CD4-positive, alpha-beta T cell treated with Interleukin-17A for 4 hours (primary cell): ENCODE data around the gene SUPT4H1.
A peak's percentile ranks its signal among the peaks of the same experiment; 100 is the strongest.

Experiments used
- DNase-seq: peaks from one replicate; pipeline ENCODE4 v3.0.0-alpha.2; 2020; ENCODE audit warnings: mixed read lengths

The SUPT4H1 gene

DNA sequence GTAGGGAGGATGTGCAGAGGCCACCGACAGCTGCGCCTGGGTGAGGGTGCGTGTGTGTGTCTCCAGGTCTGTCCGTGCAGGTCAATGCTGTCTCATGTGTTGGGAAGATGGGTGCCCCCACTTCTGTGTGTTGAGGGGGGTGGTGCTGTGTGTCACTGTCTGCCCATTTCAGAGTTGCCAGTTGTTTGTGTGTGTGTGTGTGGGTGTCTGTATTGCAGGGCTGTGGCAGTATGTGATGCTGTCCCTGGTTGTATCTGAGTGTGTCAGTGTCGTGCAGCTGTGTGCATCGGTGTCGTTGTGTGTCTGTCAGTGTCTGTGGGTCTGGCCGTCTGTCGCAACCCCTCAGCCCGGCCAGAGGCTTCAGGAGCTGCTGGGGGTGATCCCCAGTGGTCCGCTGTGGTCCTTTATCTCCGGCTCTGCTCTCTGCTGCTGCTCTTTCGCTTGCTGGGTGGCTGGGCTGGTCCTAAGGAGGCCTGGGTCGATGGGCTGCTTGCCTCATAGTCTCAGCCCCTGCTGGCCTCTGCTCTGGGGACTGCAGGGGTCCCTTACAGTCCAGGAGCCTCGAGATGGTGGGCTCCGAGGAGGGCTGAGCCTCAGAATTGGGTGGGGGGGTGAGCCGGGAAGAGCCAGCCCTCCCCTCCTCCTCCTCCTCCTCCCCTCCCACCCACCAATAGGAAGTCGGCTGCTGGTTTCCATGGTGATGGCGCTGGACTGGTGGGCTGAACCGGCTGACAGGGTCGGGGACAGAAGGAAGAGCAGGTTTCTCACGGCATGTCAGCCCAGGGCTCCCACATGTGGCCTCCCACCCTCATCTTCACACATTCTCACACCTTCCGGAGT, 23.6 kb downstream of the SUPT4H1 start, which contains the start of gene TSPOAP1:
Gene TSPOAP1 (minus strand): TSS at position 601 of the 840 bp plus-strand sequence. CDS start 875 bp downstream, outside the sequence.
- peak; percentile 81 for DNase-seq

DNA sequence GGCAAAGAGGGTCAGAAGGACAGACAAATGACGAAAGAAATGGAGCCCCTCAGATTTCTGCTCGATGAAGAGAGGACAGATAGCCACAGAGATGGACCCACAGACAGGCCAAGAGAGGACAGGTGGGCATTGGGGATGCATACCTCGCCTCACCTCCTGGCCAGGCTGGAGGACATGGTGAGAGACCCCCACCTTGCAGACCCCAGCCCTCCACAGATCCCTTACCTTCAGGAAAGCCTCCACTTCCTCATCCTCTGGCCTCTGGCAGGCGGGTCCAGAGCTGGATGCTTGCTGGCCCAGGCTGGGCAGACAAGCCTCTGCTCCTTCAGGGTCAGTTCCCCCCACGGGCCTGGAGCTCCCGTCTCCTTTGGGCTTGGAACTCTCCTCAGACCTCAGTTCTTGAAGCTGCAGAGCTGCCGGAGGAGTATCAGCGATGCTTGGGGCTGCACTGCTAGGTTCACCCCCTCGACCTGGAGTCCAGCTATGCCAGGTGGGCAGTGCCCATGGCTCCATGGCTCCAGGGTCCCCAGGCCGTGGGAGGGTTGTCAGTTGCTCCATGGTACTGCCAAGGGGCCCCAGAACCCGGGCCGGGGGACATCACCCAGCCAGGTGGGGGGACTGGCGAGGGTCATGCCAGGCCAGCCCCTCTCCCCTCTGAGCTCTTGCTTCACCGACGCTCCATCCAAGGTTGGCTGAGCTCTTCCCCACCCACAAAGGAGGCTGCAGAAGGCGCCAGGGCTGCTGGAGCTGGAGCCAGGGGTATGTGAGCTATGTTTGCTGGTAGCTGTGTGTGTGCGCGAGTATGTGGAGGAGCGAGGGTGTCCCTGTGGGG, 24.4 kb downstream of the SUPT4H1 start:
- DNase-seq = no peak

- no peak for DNase-seq
These were observed 25.2 kb downstream of the SUPT4H1 start for GRCh38 chr17:58326609-58327362.

DNA sequence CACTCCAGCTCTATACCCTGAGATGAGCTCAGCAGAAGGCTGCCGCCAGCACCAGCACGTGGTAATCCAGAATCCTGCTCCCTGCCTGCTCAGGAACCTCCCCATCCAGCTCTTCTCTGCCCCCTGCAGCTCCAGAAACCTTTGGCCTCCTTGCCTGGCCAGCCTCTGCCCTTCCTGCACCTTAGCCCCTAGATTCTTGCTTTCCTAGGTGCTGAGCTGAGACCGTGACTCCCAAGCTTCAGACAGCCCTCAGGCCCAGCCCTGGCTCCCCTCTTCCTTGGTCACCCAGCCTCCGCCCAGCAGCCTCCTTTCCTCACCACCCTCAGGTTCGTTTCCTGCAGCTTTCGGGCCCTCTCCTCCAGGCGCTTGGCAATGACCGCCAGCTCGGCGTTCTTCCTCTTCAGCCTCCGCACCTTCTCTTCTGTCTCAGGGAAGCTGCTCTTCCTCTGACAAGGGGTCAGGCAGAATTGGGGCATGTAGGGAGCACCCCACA, 26.0 kb downstream of the SUPT4H1 start:
- DNase-seq = no peak

GRCh38 chr17:58325289-58325726, 26.7 kb downstream of the SUPT4H1 start:
- no peak for DNase-seq

DNA sequence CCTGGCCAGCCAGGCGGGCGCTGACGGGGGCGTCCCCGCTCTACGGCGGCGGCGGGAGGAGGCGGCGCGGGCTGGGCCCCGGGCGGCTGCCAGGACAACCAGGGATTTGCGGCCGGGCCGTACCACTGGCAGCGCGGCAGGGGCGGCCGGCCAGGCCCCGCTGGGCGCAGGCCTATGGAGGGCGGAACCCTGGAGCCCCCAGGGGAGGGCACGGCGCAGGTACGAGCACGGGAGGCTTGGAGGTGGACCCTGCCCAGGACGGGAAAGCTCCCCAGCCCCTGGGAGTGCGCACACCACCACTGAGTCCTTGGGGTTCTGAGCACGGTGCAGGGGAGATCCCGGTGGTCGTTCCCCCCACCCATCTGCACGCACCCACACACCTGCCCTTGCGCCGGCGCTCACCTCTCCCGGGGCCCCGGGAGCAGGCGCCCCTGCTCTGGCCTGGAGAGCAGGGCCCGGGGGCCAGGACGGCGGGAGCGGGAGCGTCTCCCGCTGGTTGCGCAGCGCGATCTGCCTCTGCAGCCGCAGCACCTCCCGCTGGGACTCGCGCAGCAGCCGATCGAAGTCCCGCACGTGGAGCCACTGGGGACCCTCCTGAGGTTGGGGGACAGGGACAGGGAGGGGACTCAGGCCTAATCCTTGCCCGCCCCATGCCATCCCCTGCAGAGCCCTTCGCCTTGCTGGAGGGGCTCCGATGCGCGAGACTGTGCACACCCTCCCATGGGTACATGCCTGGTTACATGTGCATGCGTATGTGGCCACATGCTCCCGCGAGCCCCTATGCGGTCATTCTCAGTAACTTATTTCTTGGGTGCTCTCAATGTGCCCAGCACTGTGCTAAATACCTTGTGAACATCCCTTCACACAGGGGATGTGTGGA, 27.4 kb downstream of the SUPT4H1 start:
- DNase-seq = no peak

GRCh38 chr17:58324056-58324408, 28.0 kb downstream of the SUPT4H1 start:
- DNase-seq = no peak

DNA sequence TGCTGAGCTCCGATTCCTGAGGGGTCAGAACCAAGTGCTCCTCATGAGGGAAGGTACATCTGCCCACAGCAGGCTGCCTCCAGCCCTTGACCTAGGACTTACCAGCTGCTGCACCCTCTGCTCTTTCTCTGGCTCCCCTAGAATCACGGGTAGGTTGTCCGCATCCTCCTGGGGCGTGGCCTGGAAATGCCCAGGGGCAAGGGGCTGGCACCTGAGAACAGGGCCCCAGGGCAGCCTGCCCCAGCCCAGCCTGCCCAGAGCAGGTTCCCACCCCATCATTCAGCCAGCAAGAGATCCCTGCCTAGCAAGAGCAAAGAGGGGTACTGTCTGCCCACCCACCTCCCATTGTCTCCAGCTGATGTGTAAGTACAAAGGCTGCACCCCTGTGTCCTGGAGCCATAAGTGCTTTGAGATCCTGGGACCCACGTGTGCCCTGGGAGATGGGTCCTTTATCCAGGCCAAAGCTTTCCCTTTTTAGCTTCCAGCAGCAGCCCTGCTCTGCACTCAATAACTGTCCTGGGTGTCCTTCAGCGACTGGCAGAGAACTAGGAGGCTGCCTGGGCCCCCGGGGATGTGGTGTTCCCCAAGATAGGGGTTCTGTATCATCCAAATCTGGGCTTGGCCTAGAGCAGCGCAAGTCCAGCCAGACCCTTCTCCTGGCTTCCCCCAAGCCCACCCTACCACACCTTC, 28.5 kb downstream of the SUPT4H1 start:
- no peak for DNase-seq

DNA sequence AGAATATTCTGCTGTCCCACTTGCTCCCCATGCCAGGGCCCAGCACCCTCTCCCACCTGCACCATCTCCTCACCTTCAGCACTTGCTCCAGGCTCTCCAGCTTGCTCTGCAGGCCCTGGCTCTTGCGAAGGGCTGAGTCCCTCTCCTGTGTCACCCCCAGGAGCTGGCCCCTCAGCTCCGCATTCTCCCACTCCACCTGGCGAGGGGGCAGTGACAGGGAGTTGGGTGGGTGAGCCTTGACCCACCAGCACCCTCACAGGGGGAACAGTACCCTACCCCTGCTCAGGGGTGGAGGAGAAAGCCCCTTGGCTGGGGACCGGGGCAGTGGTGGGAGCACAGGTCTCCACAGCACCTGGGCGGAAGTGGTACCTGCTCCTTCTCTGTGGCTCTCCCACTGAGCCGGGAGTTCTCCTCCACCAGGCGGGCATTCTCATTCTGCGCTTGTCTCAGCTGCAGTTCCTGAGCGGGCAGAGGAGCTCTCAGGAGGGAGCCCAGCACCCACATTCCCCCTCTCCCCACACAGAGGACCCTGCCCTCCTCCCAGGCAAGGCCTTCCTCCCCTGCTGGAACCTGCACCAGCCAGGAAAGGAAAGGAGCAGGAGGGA, 29.3 kb downstream of the SUPT4H1 start:
- no peak for DNase-seq

DNA sequence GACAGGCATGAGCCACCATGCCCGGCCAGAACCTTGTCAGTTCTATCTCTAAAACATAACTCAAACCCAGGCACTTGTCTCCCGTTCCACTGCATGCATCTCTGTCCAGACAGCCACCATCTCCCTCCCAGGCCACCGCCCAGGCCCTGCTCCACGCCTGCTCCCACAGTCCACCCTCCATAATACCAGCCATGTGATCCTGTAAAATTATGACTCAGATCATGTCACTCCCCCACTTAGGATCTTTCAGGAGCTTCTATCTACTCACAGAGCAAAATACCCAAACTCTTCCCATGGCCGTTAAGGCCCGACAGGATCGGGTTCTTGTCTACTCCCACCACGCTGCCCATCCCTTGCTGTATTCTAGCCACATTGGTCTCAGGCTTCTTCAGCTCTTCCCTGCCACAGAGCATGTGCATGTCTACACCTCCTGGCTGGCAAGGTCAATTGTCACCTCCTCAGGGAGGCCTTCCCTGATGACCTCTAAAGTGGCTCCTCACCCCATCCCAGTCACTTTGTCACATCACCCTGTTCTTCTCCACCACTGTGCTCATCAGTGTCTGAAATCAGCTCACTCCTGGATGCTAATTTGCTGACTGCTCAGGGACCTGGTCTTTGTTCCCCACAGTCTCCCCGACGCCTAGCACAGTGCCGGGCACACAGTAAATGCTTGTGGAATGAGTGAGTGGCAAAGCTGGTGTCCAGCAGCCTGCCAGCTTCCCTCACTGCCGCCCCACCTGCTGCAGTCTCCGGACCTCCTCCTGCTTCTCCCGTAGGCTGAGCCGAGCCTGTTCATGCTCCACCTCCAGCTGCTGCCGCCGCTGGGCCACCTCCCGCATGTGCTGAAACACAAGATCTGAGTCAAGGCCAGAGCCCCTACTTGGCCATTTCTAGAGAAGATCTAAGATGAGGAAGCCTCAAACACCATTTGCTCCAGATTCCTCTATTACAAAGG, 30.2 kb downstream of the SUPT4H1 start:
- DNase-seq = no peak

DNA sequence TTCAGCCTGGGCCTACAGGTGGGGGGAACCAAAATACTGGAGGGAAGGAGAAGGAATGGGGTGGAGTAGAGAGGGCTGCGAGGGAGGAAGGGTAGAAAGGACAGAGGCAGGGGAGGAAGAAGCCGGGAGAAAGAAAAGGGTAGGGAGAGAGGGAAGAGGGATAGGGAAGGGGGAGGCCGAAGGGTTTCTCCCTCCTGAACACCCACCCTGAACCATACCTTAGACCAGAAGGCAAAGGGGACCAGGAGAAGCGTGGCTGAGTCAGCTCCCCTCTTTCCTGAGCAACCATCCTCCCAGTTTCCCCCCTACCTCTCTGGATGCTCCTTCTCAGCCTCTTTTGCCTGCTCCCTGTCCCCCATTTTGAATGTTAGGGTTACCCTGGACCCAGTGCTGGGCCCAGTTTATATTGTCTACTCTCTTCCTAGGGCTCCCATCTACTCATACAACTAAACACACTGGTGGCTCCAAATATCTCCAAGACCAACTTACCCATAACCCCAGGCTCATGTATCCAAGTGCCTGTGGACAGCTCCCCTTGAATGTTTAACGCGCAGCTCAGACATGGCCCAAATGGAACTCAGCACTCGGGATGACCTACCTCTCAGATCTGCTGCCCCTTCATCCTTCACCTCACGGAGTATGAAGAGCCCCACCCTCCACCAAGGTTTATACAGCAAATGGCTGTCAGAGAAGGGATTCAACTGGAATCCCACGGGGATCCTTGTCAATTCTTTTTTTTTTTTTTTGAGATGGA, 31.3 kb downstream of the SUPT4H1 start:
- DNase-seq = no peak

GRCh38 chr17:58320163-58320558, 31.8 kb downstream of the SUPT4H1 start:
- DNase-seq = no peak

DNA sequence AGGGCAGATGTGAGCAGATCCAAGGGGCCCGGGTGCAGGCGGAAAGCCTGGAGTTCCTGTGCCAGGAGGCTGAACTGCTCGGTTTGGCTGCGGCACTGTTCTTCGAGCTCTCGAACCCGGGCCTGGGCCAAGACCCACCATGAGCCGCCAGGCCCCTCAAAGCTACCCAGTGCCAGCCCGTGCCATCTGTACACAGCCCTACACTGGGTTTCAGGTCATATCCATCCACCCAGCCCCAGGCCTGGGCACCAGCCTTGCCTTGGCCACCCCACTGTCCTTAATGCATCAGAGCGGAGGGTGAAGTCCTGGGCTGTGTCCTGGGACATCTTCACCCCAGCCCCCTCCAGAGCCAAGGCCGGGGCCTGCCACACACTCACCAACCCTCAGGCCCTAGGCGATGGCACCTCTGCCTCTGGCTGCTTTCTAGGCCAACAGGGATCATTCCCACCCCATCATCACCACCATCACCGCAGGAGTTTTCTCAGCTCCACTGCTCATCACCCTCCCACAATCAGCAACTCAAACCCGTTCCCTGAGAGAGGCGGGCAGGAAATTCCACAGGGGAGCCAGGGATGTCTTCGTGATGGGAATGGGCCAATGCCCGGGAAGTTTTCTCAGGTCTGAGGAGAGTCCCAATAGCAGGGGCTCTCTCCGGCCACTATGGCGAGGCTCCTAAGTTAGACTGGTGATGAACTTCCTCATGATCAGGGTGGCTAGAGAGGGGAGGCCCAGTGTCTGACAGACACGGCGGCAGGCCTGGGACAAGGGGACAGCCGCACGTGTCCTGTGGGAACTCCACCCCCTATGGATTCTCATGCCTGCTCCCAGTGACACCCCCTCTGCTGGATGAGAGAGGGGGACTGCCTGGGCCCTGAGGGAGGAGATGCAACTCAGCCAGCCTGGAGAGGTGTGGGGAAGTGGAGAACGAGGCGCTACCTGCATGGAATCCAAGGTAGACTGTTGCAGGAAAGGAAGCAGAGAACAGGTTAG, 32.5 kb downstream of the SUPT4H1 start:
- no peak for DNase-seq

DNA sequence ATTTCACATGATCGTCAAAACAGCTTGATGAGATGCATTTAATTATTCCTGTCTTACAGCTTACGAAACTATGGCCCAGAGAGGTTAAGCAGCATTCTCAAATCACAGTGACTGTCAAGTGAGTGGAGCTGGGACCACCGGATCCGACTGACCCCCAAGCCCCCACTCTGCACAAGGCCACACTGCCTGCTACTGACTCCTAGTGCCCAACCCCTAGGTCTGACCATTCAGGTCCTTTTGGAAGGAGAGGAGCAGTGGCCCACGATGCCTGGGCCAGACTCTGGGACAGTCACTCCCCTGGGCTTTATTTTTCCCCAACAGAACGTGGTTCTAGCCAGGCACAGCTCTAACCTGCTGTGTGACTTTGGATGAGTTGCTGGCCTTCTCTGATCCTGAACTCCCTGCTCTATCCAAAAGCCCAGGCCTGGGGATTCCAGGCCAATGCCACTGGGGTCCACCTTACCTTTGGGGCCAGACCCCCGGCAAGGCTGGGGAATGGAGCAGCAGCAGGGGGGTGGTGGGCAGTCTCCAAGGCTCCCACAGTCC, 33.3 kb downstream of the SUPT4H1 start:
- no peak for DNase-seq

- DNase-seq = peak; percentile 1
These were observed 33.9 kb downstream of the SUPT4H1 start for GRCh38 chr17:58318065-58318481.

DNA sequence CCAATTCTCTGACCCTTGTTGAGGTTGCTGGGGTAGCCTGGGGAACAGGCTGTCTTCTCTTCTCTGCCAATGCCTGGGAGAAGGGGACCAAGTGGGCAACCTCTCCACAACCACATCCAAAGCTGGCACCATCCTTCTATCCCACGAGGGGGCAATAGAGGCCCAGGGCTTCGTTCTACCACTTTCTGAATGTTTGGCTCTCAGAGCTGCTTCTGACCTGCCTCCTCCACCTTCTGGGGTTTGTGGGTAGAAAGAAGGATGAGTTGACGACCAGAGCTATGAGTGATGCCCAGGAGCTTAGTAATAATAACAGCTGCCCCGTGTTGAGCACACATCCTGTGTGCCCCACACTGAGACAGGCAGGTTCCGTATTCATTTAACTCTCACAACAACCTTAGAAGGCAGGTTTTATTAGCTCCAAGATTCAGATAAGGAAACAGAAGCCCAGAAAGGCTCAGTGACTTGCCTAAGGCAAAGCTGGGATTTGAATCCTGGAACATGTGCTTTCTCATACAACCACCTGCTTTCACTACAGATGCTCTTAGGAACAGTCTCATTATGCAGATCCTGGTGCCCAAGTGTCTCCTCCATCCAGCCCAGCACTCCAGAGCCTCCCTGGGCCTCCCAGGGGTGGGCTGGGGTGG, 34.5 kb downstream of the SUPT4H1 start:
- DNase-seq = peak; percentile 80
